Tibial nerve (tissue), 4 donors: ENCODE data around the gene SHB.

Experiments
- EP300 ChIP-seq, 2 donors: sonication (generic); formaldehyde crosslinking; IDR thresholded peaks; one replicate each; pipeline ENCODE4 v1.6.1; 2017; ENCODE audit warnings: antibody characterized with exemption in 2 of 2, mild to moderate bottlenecking in 1 of 2
- POLR2A ChIP-seq, 2 donors: fragments of 450-650 bp; IDR thresholded peaks; one replicate each; pipeline ENCODE4 v1.6.1; 2017; ENCODE audit warnings: antibody characterized with exemption in 2 of 2, mild to moderate bottlenecking in 2 of 2, moderate library complexity in 2 of 2
- TF ChIP-seq, protein P1 (sequence below), 5 experiments: fragments of 200-600 bp in 3 of 5; fragments of 450-650 bp in 2 of 5; sonication (generic) in 3 of 5; IDR thresholded peaks; one replicate each; pipeline ENCODE4 v1.5.1; 2016 to 2019; ENCODE audit warnings: antibody characterized with exemption in 5 of 5, mild to moderate bottlenecking in 3 of 5, moderate library complexity in 2 of 5

DNA sequence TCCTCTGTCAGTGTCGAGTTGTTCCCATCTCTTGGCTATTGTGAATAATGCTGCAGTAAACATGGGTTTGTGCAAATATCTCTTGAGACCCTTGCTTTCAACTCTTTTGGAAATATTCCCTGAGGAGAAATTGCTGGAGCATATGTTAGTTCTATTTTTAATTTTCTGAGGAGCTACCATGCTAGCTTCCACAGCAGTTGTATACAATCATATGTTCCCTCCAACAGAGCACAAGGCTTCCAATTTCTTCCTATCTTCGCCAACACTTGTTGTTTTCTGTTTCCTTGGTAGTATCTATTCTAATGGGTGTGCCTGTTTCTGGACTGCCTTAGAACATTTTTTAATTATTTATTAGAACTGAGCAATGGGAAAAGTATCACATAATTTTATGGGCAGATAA is 23.6 kb upstream of the SHB start:
- TF ChIP-seq, protein P1, sequence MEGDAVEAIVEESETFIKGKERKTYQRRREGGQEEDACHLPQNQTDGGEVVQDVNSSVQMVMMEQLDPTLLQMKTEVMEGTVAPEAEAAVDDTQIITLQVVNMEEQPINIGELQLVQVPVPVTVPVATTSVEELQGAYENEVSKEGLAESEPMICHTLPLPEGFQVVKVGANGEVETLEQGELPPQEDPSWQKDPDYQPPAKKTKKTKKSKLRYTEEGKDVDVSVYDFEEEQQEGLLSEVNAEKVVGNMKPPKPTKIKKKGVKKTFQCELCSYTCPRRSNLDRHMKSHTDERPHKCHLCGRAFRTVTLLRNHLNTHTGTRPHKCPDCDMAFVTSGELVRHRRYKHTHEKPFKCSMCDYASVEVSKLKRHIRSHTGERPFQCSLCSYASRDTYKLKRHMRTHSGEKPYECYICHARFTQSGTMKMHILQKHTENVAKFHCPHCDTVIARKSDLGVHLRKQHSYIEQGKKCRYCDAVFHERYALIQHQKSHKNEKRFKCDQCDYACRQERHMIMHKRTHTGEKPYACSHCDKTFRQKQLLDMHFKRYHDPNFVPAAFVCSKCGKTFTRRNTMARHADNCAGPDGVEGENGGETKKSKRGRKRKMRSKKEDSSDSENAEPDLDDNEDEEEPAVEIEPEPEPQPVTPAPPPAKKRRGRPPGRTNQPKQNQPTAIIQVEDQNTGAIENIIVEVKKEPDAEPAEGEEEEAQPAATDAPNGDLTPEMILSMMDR (IDR thresholded peaks at IDR 0.05), result no peak
- TF ChIP-seq POLR2A (IDR thresholded peaks at IDR 0.05), result no peak
- TF ChIP-seq EP300 (IDR thresholded peaks at IDR 0.05), result no peak
